Naive thymus-derived CD4-positive, alpha-beta T cell (primary cell): ENCODE results near the gene NEMF. TPM values are rescaled to one million over a fixed set of nuclear protein-coding genes. Genes with fewer than 3 reads are reported as not detected.
A peak's percentile ranks its signal among the peaks of the same experiment; 100 is the strongest.

Experiments used
- ATAC-seq: fragments of 150-1000 bp; cut with Tn5 transposase; 2 replicates; pipeline ENCODE4 v1.10.0; 2021; ENCODE audit warnings: mild to moderate bottlenecking, moderate library complexity
- CTCF ChIA-PET: fragments of 350-600 bp; sonication (Branson Sonifier 250); formaldehyde crosslinking; loops from one replicate; lab custom pipeline; 2021; ENCODE audit warnings: antibody characterized with exemption; lab: Charles Lee
- POLR2A ChIA-PET: fragments of 350-600 bp; sonication (Branson Sonifier 250); formaldehyde crosslinking; loops from one replicate; lab custom pipeline; 2021; ENCODE audit warnings: antibody characterized with exemption, inconsistent platforms; lab: Charles Lee
- DNase-seq, 9 donors: peaks; one replicate each; pipeline versions ENCODE4 v3.0.0 to v3.0.0-alpha.2; 2020 to 2022; ENCODE audit warnings: mixed read lengths in 1 of 9
- H3K27ac ChIP-seq: one replicate; pipeline ENCODE4 v1.7.0; 2013; ENCODE audit warnings: mild to moderate bottlenecking, low read depth, low read length, moderate library complexity
- H3K27me3 ChIP-seq, 2 donors: one replicate each; pipeline ENCODE4 v1.7.0; 2013; ENCODE audit warnings: low read length in 2 of 2, mild to moderate bottlenecking in 2 of 2, moderate library complexity in 2 of 2; ENCODE audit not compliant: control insufficient read depth in 2 of 2, insufficient read depth in 2 of 2
- H3K36me3 ChIP-seq, 3 experiments: 1 replicate in 2 of 3; 2 replicates in 1 of 3; pipeline ENCODE4 v1.7.0; 2013; ENCODE audit warnings: low read length in 3 of 3, mild to moderate bottlenecking in 3 of 3, moderate library complexity in 1 of 3; ENCODE audit not compliant: insufficient read depth in 3 of 3, control insufficient read depth in 2 of 3
- H3K4me1 ChIP-seq, 2 donors: one replicate each; pipeline ENCODE4 v1.7.0; 2013; ENCODE audit warnings: low read length in 2 of 2, mild to moderate bottlenecking in 2 of 2, moderate library complexity in 1 of 2; ENCODE audit not compliant: control insufficient read depth in 2 of 2, insufficient read depth in 2 of 2
- H3K4me3 ChIP-seq: 2 replicates; pipeline ENCODE4 v1.7.0; 2013; ENCODE audit warnings: mild to moderate bottlenecking, low read length
- H3K9me3 ChIP-seq, 3 experiments: 1 replicate in 2 of 3; 2 replicates in 1 of 3; pipeline ENCODE4 v1.7.0; 2013; ENCODE audit warnings: low read length in 3 of 3; ENCODE audit not compliant: control insufficient read depth in 2 of 3
- H3K27ac Mint-ChIP-seq, 9 donors: one replicate each; pipeline ENCODE4 v1.8.0; 2020 to 2022; ENCODE audit warnings: mixed read lengths in 9 of 9, mild to moderate bottlenecking in 8 of 9, moderate library complexity in 5 of 9, inconsistent platforms in 2 of 9
- H3K27me3 Mint-ChIP-seq, 5 donors: one replicate each; pipeline ENCODE4 v1.8.0; 2021 to 2022; ENCODE audit warnings: mixed read lengths in 5 of 5, mild to moderate bottlenecking in 1 of 5
- H3K36me3 Mint-ChIP-seq, 5 donors: one replicate each; pipeline ENCODE4 v1.8.0; 2020 to 2022; ENCODE audit warnings: mixed read lengths in 5 of 5, mild to moderate bottlenecking in 3 of 5, inconsistent platforms in 1 of 5
- H3K4me1 Mint-ChIP-seq, 7 donors: one replicate each; pipeline ENCODE4 v1.8.0; 2020 to 2022; ENCODE audit warnings: mixed read lengths in 7 of 7, mild to moderate bottlenecking in 3 of 7, inconsistent platforms in 1 of 7
- H3K4me3 Mint-ChIP-seq, 10 donors: one replicate each; pipeline ENCODE4 v1.8.0; 2020 to 2022; ENCODE audit warnings: mild to moderate bottlenecking in 10 of 10, mixed read lengths in 10 of 10, moderate library complexity in 6 of 10, inconsistent platforms in 2 of 10
- H3K9me3 Mint-ChIP-seq, 11 donors: one replicate each; pipeline ENCODE4 v1.8.0; 2020 to 2022; ENCODE audit warnings: mixed read lengths in 11 of 11, mild to moderate bottlenecking in 4 of 11, inconsistent platforms in 1 of 11, moderate library complexity in 1 of 11
- intact Hi-C, 2 donors: fragments of 100-400 bp; cut with micrococcal nuclease; formaldehyde crosslinking; loops; one replicate each; pipeline ENCODE4 v1.15.1; 2023
- polyA plus RNA-seq, 2 donors: library from polyadenylated mRNA; unstranded; fragments of 300-500 nt; fragmentation: Illumina TruSeq; gene quantifications; one replicate each; pipeline ENCODE4 v1.2.3, GENCODE V29; 2021
- total RNA-seq, 6 experiments: library from RNA in 5 of 6; stranded (reverse) in 5 of 6; gene quantifications; 1 replicate in 5 of 6; 2 replicates in 1 of 6; pipeline ENCODE4 v1.2.3 and lab custom pipeline; 2021 to 2026

NEMF gene
- total and polyA plus RNA-seq, 7 experiments from 2014 or later: 36.8 to 127 (median 105) TPM

DNA sequence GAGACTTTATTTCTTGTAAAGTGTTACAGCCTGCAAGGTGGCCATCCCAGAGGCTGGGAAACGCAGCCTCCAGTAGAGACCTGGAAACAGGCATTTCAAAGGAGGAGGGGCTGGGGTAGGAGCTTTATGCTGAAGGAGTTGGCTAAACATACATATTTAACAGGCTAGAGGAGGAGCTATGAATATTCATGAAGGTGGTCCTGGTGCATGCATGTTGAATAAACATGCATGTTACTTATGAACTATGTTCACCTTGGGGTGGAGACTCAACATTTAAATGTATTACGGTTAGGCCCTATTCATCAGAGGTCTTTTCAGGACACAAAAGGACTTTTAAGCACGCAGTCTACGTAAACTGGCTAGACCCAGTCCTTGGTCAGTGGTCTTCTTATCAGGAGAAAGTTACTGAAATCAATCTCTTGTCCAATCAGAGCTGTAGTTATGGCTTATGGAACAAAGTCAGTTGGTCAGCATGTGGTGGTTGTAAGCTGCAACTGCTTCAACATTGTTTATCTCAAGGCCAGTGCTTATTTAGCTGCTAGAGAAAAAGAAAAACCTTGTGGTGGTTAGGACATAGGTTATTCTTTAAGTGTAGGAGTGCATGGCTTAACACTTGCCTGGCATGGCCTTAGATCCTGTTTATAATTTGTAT lies 28.9 kb upstream of the NEMF start:
- peaks cover 0 to 3% (median 0%) of the 10 kb centered on the region in 5 donors for H3K36me3 Mint-ChIP-seq
- intact Hi-C loops: no loop called here
- no peak overlapping the region for H3K4me3 Mint-ChIP-seq
- Histone ChIP-seq H3K4me1 (peaks cover 0 to 6% of the 10 kb centered on the region in 2 donors), H3K36me3 (no peaks in the 10 kb centered on the region), H3K27ac (no peak overlapping the region), H3K4me3 (no peak overlapping the region), H3K9me3 (no peaks in the 10 kb centered on the region), H3K27me3 (no peaks in the 10 kb centered on the region)
- POLR2A ChIA-PET: interaction anchor here (0.6 to 2.6 kb wide), 12 partner anchors 9 to 293 kb away, joined by 3 to 15 read pairs (median 4); no protein-coding TSS in a partner anchor
- DNase-seq: no peak
- H3K9me3 Mint-ChIP-seq: no peaks in the 10 kb centered on the region
- CTCF ChIA-PET: interaction anchor here (1.0 to 3.0 kb wide), 4 partner anchors 11 to 181 kb away, joined by 3 to 12 read pairs (median 7); partner anchors contain the start of gene ARF6
- no peaks in the 10 kb centered on the region for H3K27me3 Mint-ChIP-seq
- H3K4me1 Mint-ChIP-seq: peaks cover 10 to 39% (median 12%) of the 10 kb centered on the region in 7 donors
- H3K27ac Mint-ChIP-seq: peak overlapping the region in 2 of 9 donors; percentile 16 to 25
- no peak for ATAC-seq

DNA sequence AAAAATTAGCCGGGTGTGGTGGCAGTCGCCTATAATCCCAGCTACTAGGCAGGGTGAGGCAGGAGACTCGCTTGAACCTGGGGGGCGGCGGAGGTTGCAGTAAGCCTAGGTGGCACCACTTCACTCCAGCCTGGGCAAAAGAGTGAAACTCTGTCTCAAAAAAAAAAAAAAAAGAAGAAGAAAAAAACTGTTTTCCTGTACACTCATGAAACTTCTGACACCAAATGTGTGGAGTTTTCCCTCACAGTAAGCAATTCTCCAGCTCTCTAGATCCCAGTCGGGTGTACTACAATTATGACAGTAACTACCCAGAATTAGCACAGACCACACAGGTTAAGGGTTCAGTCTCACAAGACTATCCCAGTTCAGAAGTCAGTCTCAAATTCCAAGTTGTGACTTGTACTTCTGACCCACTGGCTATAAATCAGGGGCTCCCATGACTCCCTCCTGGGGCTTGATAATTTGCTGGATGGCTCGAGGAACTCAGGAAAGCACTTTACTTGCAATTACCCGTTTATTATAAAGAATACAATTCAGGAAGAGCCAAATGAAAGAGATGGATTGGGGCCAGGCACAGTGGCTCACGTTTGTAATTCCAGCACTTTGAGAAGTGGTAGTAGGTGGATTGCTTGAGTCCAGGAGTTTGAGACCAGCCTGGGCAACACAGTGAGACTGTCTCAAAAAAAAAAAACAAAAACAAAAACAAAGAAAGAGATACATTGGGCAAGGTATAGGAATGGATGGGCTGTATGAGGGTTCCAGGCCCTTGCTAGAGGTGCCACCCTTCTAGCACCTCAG lies 27.9 kb upstream of the NEMF start:
- peaks cover 0 to 3% (median 0%) of the 10 kb centered on the region in 5 donors for H3K27me3 Mint-ChIP-seq
- peak overlapping the region in 1 of 10 donors; percentile 16 for H3K4me3 Mint-ChIP-seq
- peak overlapping the region in 4 of 9 donors; percentile 39 to 78 (median 58) for H3K27ac Mint-ChIP-seq
- H3K36me3 Mint-ChIP-seq: peaks cover 0 to 3% (median 0%) of the 10 kb centered on the region in 5 donors
- Histone ChIP-seq H3K9me3 (no peaks in the 10 kb centered on the region), H3K36me3 (no peaks in the 10 kb centered on the region), H3K27me3 (no peaks in the 10 kb centered on the region), H3K4me1 (peaks cover 0 to 6% of the 10 kb centered on the region in 2 donors), H3K4me3 (no peak overlapping the region), H3K27ac (no peak overlapping the region)
- no peaks in the 10 kb centered on the region for H3K9me3 Mint-ChIP-seq
- ChIA-PET CTCF (interaction anchor here (0.6 to 3.0 kb wide), 16 partner anchors 12 to 981 kb away, joined by 3 to 12 read pairs (median 3); partner anchors contain the start of gene ARF6), POLR2A (interaction anchor here (0.6 to 2.6 kb wide), 17 partner anchors 8 to 235 kb away, joined by 3 to 15 read pairs (median 4); no protein-coding TSS in a partner anchor)
- DNase-seq (peak in 1 of 9 donors; percentile 24), ATAC-seq (peak; percentile 44)
- peaks cover 10 to 33% (median 12%) of the 10 kb centered on the region in 7 donors for H3K4me1 Mint-ChIP-seq
- intact Hi-C loops: no loop called here

DNA sequence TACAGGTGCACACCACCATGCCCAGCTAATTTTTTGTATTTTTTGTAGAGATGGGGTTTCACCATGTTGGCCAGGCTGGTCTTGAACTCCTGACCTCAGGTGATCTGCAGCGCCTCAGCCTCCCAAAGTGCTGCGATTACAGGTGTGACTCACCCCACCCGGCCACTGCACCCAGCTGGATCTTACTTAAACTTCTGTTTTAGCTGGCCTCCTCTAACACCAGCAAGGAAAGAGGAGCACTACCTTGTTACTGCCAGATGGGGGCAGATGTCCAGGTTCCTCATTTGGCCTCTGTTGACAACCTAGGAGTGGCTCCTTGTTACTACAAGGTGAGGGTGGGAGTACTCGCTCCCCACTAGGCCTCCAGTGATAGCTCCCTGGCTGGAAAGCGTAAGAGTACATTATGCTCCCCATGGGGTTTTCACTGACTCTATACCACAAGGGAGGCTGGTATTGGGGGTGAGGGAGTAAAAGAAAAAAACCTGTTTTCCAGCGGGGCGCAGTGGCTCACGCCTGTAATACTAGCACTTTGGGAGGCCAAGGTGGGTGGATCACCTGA lies 27.1 kb upstream of the NEMF start:
- CTCF ChIA-PET: interaction anchor here (0.6 to 3.0 kb wide), 23 partner anchors 12 to 982 kb away, joined by 3 to 12 read pairs (median 3); partner anchors contain the start of genes ARF6 and NEMF
- Histone ChIP-seq H3K36me3 (no peaks in the 10 kb centered on the region), H3K27me3 (no peaks in the 10 kb centered on the region), H3K27ac (no peak overlapping the region), H3K4me3 (no peak overlapping the region), H3K9me3 (no peaks in the 10 kb centered on the region), H3K4me1 (peaks cover 0 to 6% of the 10 kb centered on the region in 2 donors)
- H3K36me3 Mint-ChIP-seq: peaks cover 0 to 3% (median 0%) of the 10 kb centered on the region in 5 donors
- no peak overlapping the region for H3K4me3 Mint-ChIP-seq
- H3K4me1 Mint-ChIP-seq: peaks cover 10 to 30% (median 12%) of the 10 kb centered on the region in 7 donors
- intact Hi-C loops: loop anchor here (1.0 to 2.0 kb wide), 6 partner anchors 11 to 226 kb away; no protein-coding TSS in a partner anchor
- DNase-seq (peak in 8 of 9 donors; percentile 32 to 64 (median 48)), ATAC-seq (peak; percentile 92)
- POLR2A ChIA-PET: interaction anchor here (0.6 to 2.6 kb wide), 16 partner anchors 10 to 246 kb away, joined by 3 to 12 read pairs (median 4); no protein-coding TSS in a partner anchor
- no peaks in the 10 kb centered on the region for H3K9me3 Mint-ChIP-seq
- H3K27ac Mint-ChIP-seq: peak overlapping the region in 6 of 9 donors; percentile 17 to 74 (median 44)
- H3K27me3 Mint-ChIP-seq: peaks cover 0 to 3% (median 0%) of the 10 kb centered on the region in 5 donors

DNA sequence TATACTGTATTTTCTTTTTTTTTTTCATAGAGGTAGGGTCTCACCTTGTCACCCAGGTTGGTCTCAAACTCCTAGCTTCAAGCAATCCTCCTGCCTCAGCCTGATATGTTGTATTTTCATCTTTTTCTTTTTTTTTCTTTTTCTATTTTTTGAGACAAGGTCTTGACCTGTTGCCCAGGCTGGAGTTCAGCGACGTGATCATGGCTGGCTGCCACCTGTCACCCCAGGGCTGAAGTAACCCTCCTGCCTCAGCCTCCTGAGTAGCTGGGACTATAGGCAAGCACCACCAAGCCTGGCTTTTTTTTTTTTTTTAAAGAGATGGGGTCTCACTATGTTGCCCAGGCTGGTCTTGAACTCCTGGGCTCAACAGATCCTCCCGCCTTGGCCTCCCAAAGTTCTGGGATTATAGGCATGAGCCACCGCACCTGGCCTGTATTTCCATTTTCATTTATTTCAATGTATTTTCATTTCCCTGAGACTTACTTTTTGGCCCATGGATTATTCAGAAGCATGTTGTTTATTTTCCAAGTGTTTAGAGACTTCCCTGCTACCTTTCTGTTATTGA lies 24.1 kb upstream of the NEMF start:
- ChIA-PET CTCF (interaction anchor here (0.6 to 1.4 kb wide), 3 partner anchors 24 to 184 kb away, joined by 3 read pairs; partner anchors contain the start of gene NEMF), POLR2A (interaction anchor here (0.6 to 1.6 kb wide), 2 partner anchors 14 to 126 kb away, joined by 3 to 4 read pairs; no protein-coding TSS in a partner anchor)
- Mint-ChIP-seq H3K27me3 (peaks cover 0 to 3% (median 0%) of the 10 kb centered on the region in 5 donors), H3K27ac (peak overlapping the region in 1 of 9 donors; percentile 16), H3K4me1 (peaks cover 10 to 23% (median 12%) of the 10 kb centered on the region in 7 donors), H3K4me3 (no peak overlapping the region), H3K9me3 (no peaks in the 10 kb centered on the region), H3K36me3 (peaks cover 0 to 2% (median 0%) of the 10 kb centered on the region in 5 donors)
- no peak for DNase-seq
- Histone ChIP-seq H3K4me1 (peaks cover 0 to 6% of the 10 kb centered on the region in 2 donors), H3K36me3 (no peaks in the 10 kb centered on the region), H3K4me3 (no peak overlapping the region), H3K27me3 (no peaks in the 10 kb centered on the region), H3K27ac (no peak overlapping the region), H3K9me3 (no peaks in the 10 kb centered on the region)
- intact Hi-C loops: no loop called here
- no peak for ATAC-seq

DNA sequence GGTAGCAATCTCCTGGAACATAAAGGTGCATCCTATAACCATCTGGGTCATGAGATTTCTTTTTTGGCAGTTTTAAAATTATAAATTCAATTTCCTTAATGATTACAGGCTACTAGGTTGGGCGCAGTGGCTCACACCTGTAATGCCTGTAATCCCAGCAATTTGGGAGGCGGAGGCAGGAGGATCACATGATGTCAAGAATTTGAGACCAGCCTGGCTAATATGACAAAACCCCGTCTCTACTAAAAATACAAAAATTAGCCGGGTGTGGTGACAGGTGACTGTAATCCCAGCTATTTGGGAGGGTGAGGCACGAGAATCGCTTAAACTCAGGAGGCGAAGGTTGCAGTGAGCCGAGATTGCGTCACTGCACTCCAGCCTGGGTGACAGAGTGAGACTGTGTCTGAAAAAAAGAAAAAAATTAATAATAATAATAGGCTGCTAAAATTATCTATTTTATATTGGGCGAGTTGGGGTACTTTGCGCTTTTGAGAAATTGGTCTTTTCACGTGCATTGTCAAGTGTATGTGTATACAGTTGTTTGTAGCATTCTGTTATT lies 23.1 kb upstream of the NEMF start:
- Histone ChIP-seq H3K27ac (no peak overlapping the region), H3K27me3 (no peaks in the 10 kb centered on the region), H3K4me1 (peaks cover 0 to 6% of the 10 kb centered on the region in 2 donors), H3K4me3 (no peak overlapping the region), H3K36me3 (no peaks in the 10 kb centered on the region), H3K9me3 (no peaks in the 10 kb centered on the region)
- ChIA-PET POLR2A (interaction anchor here (2.0 kb wide), 1 partner anchor 16 kb away, joined by 5 read pairs; no protein-coding TSS in a partner anchor), CTCF (interaction anchor here (0.7 kb wide), 1 partner anchor 185 kb away, joined by 3 read pairs; no protein-coding TSS in a partner anchor)
- Mint-ChIP-seq H3K27me3 (peaks cover 0 to 3% (median 0%) of the 10 kb centered on the region in 5 donors), H3K36me3 (peaks cover 0 to 2% (median 0%) of the 10 kb centered on the region in 5 donors), H3K4me1 (peaks cover 5 to 23% (median 10%) of the 10 kb centered on the region in 7 donors), H3K4me3 (no peak overlapping the region), H3K27ac (peak overlapping the region in 1 of 9 donors; percentile 16), H3K9me3 (no peaks in the 10 kb centered on the region)
- no peak for ATAC-seq
- DNase-seq: no peak
- intact Hi-C loops: no loop called here
